SK-N-MC (cell line): Measurements from ENCODE around the gene SF3A1.

Source experiments
- EZH2 ChIP-seq: fragments of 200-600 bp; sonication (generic); IDR thresholded peaks from one replicate; pipeline ENCODE4 v1.6.1; 2017; ENCODE audit warnings: antibody characterized with exemption
- FOXP2 ChIP-seq: optimal IDR thresholded peaks from 2 replicates; pipeline ENCODE3; 2011; ENCODE audit warnings: mild to moderate bottlenecking, moderate library complexity; ENCODE audit not compliant: insufficient read depth; ENCODE audit errors: extremely low read length, control extremely low read depth
- POLR2AphosphoS5 ChIP-seq: IDR thresholded peaks from 2 replicates; pipeline ENCODE4 v1.6.1; 2012; ENCODE audit warnings: mild to moderate bottlenecking, low read depth, low read length, borderline replicate concordance

GRCh38 chr22:30344447-30345200 lies 12.1 kb downstream of the SF3A1 start:
- TF ChIP-seq FOXP2, result no peak
- no peak for TF ChIP-seq EZH2
- TF ChIP-seq POLR2AphosphoS5, result no peak
